ENCODE results near the gene TSPAN4.

The TSPAN4 gene

GRCh38 chr11:893008-893654 is 50.5 kb downstream of the TSPAN4 start:
- Histone ChIP-seq H3K36me3 (ENCODE audit: control insufficient read depth, insufficient read depth, low read length) (no peaks in the 10 kb centered on the region), H3K4me2 (ENCODE audit: low read length) (no peak overlapping the region), H4K8ac (ENCODE audit: low read depth, low read length) (no peak overlapping the region), H4K5ac (ENCODE audit: low read length) (no peak overlapping the region), H3K4ac (ENCODE audit: low read depth, low read length) (no peak overlapping the region), H3K4me3 (ENCODE audit: low read length) (no peak overlapping the region), H3K56ac (ENCODE audit: low read length) (no peak overlapping the region), H3K23ac (ENCODE audit: low read length) (no peak overlapping the region), H2BK15ac (replicated peaks; ENCODE audit: low read depth) (no peak overlapping the region), H2AK5ac (ENCODE audit: low read length) (no peak overlapping the region), H2BK120ac (ENCODE audit: low read depth, low read length) (no peak overlapping the region), H3K4me1 (ENCODE audit: control insufficient read depth, low read depth, low read length) (no peaks in the 10 kb centered on the region), H3K27me3 (ENCODE audit: insufficient read depth, low read length, poor library complexity) (no peaks in the 10 kb centered on the region), H3K79me2 (ENCODE audit: control insufficient read depth, insufficient read depth, low read length) (no peaks in the 10 kb centered on the region), H3K18ac (ENCODE audit: low read length) (no peak overlapping the region), H3K9ac (ENCODE audit: low read length) (no peak overlapping the region), H3K27ac (ENCODE audit: low read depth, low read length) (no peak overlapping the region), H2BK5ac (ENCODE audit: low read length) (no peak overlapping the region), H3K79me1 (ENCODE audit: low read length) (no peaks in the 10 kb centered on the region)
- no CpG with 5 or more reads among the region's 13 CpGs for WGBS (ENCODE audit: extremely low coverage, insufficient coverage, low lambda C conversion rate)
- DNase-seq, result no peak

GRCh38 chr11:894575-895201 is 52.0 kb downstream of the TSPAN4 start:
- Histone ChIP-seq H3K4ac (ENCODE audit: low read depth, low read length) (no peak overlapping the region), H2AK5ac (ENCODE audit: low read length) (no peak overlapping the region), H2BK5ac (ENCODE audit: low read length) (no peak overlapping the region), H3K79me1 (ENCODE audit: low read length) (no peaks in the 10 kb centered on the region), H3K23ac (ENCODE audit: low read length) (no peak overlapping the region), H3K18ac (ENCODE audit: low read length) (no peak overlapping the region), H3K27ac (ENCODE audit: low read depth, low read length) (no peak overlapping the region), H3K79me2 (ENCODE audit: control insufficient read depth, insufficient read depth, low read length) (no peaks in the 10 kb centered on the region), H3K27me3 (ENCODE audit: insufficient read depth, low read length, poor library complexity) (no peaks in the 10 kb centered on the region), H2BK120ac (ENCODE audit: low read depth, low read length) (no peak overlapping the region), H3K36me3 (ENCODE audit: control insufficient read depth, insufficient read depth, low read length) (peaks cover 2% of the 10 kb centered on the region), H3K9ac (ENCODE audit: low read length) (no peak overlapping the region), H3K56ac (ENCODE audit: low read length) (no peak overlapping the region), H3K4me1 (ENCODE audit: control insufficient read depth, low read depth, low read length) (no peaks in the 10 kb centered on the region), H3K4me2 (ENCODE audit: low read length) (no peak overlapping the region), H4K5ac (ENCODE audit: low read length) (no peak overlapping the region), H3K4me3 (ENCODE audit: low read length) (no peak overlapping the region), H4K8ac (ENCODE audit: low read depth, low read length) (no peak overlapping the region), H2BK15ac (replicated peaks; ENCODE audit: low read depth) (no peak overlapping the region)
- DNase-seq, result no peak
- no CpG with 5 or more reads among the region's 12 CpGs for WGBS (ENCODE audit: extremely low coverage, insufficient coverage, low lambda C conversion rate)

GRCh38 chr11:895331-896110 is 52.9 kb downstream of the TSPAN4 start:
- Histone ChIP-seq H3K18ac (ENCODE audit: low read length) (no peak overlapping the region), H3K4me3 (ENCODE audit: low read length) (no peak overlapping the region), H3K4me1 (ENCODE audit: control insufficient read depth, low read depth, low read length) (no peaks in the 10 kb centered on the region), H4K8ac (ENCODE audit: low read depth, low read length) (no peak overlapping the region), H3K27ac (ENCODE audit: low read depth, low read length) (no peak overlapping the region), H3K56ac (ENCODE audit: low read length) (no peak overlapping the region), H2BK5ac (ENCODE audit: low read length) (no peak overlapping the region), H3K23ac (ENCODE audit: low read length) (no peak overlapping the region), H3K9ac (ENCODE audit: low read length) (no peak overlapping the region), H3K79me2 (ENCODE audit: control insufficient read depth, insufficient read depth, low read length) (no peaks in the 10 kb centered on the region), H4K5ac (ENCODE audit: low read length) (no peak overlapping the region), H2AK5ac (ENCODE audit: low read length) (no peak overlapping the region), H2BK120ac (ENCODE audit: low read depth, low read length) (no peak overlapping the region), H3K27me3 (ENCODE audit: insufficient read depth, low read length, poor library complexity) (no peaks in the 10 kb centered on the region), H3K36me3 (ENCODE audit: control insufficient read depth, insufficient read depth, low read length) (peaks cover 2% of the 10 kb centered on the region), H2BK15ac (replicated peaks; ENCODE audit: low read depth) (no peak overlapping the region), H3K4ac (ENCODE audit: low read depth, low read length) (no peak overlapping the region), H3K79me1 (ENCODE audit: low read length) (no peaks in the 10 kb centered on the region), H3K4me2 (ENCODE audit: low read length) (no peak overlapping the region)
- DNase-seq, result no peak
- whole genome bisulfite sequencing (ENCODE audit: extremely low coverage, insufficient coverage, low lambda C conversion rate), result no CpG with 5 or more reads among the region's 26 CpGs

- no peak overlapping the region for H3K4me3 ChIP-seq (ENCODE audit: low read length)
- H3K27ac ChIP-seq (ENCODE audit: low read depth, low read length), result no peak overlapping the region
- no CpG with 5 or more reads among the region's 17 CpGs for WGBS (ENCODE audit: extremely low coverage, insufficient coverage, low lambda C conversion rate)
Measured at GRCh38 chr11:897253-898142, 54.8 kb downstream of the TSPAN4 start.

GRCh38 chr11:898143-898511 is 55.5 kb downstream of the TSPAN4 start:
- H2BK15ac ChIP-seq (replicated peaks; ENCODE audit: low read depth), result no peak overlapping the region
- H3K4me2 ChIP-seq (ENCODE audit: low read length), result no peak overlapping the region
- H3K4me1 ChIP-seq (ENCODE audit: control insufficient read depth, low read depth, low read length), result no peaks in the 10 kb centered on the region
- WGBS (ENCODE audit: extremely low coverage, insufficient coverage, low lambda C conversion rate), result no CpG with 5 or more reads among the region's 10 CpGs
- H2BK5ac ChIP-seq (ENCODE audit: low read length), result no peak overlapping the region
- H3K56ac ChIP-seq (ENCODE audit: low read length), result no peak overlapping the region
- H4K5ac ChIP-seq (ENCODE audit: low read length), result no peak overlapping the region
- no peak overlapping the region for H3K23ac ChIP-seq (ENCODE audit: low read length)
- H3K18ac ChIP-seq (ENCODE audit: low read length), result no peak overlapping the region
- no peak overlapping the region for H3K4me3 ChIP-seq (ENCODE audit: low read length)
- H3K79me2 ChIP-seq (ENCODE audit: control insufficient read depth, insufficient read depth, low read length), result no peaks in the 10 kb centered on the region
- H4K8ac ChIP-seq (ENCODE audit: low read depth, low read length), result no peak overlapping the region
- H3K9ac ChIP-seq (ENCODE audit: low read length), result no peak overlapping the region
- H2AK5ac ChIP-seq (ENCODE audit: low read length), result no peak overlapping the region
- no peaks in the 10 kb centered on the region for H3K27me3 ChIP-seq (ENCODE audit: insufficient read depth, low read length, poor library complexity)
- H2BK120ac ChIP-seq (ENCODE audit: low read depth, low read length), result no peak overlapping the region
- no peak overlapping the region for H3K4ac ChIP-seq (ENCODE audit: low read depth, low read length)
- DNase-seq, result peak; percentile 73
- H3K79me1 ChIP-seq (ENCODE audit: low read length), result no peaks in the 10 kb centered on the region
- no peak overlapping the region for H3K27ac ChIP-seq (ENCODE audit: low read depth, low read length)
- peaks cover 10% of the 10 kb centered on the region for H3K36me3 ChIP-seq (ENCODE audit: control insufficient read depth, insufficient read depth, low read length)

More at GRCh38 chr11:897253-898142, 54.8 kb downstream of the TSPAN4 start:
- Histone ChIP-seq H3K56ac (ENCODE audit: low read length) (no peak overlapping the region), H3K9ac (ENCODE audit: low read length) (no peak overlapping the region), H2BK15ac (replicated peaks; ENCODE audit: low read depth) (no peak overlapping the region), H3K79me2 (ENCODE audit: control insufficient read depth, insufficient read depth, low read length) (no peaks in the 10 kb centered on the region), H3K18ac (ENCODE audit: low read length) (no peak overlapping the region), H3K27me3 (ENCODE audit: insufficient read depth, low read length, poor library complexity) (no peaks in the 10 kb centered on the region), H2AK5ac (ENCODE audit: low read length) (no peak overlapping the region), H2BK120ac (ENCODE audit: low read depth, low read length) (no peak overlapping the region), H3K79me1 (ENCODE audit: low read length) (no peaks in the 10 kb centered on the region), H3K4ac (ENCODE audit: low read depth, low read length) (no peak overlapping the region), H4K8ac (ENCODE audit: low read depth, low read length) (no peak overlapping the region), H3K36me3 (ENCODE audit: control insufficient read depth, insufficient read depth, low read length) (peaks cover 6% of the 10 kb centered on the region), H4K5ac (ENCODE audit: low read length) (no peak overlapping the region), H3K4me2 (ENCODE audit: low read length) (no peak overlapping the region), H3K23ac (ENCODE audit: low read length) (no peak overlapping the region), H2BK5ac (ENCODE audit: low read length) (no peak overlapping the region), H3K4me1 (ENCODE audit: control insufficient read depth, low read depth, low read length) (no peaks in the 10 kb centered on the region)
- DNase-seq, result no peak

Data from mesendoderm (in vitro differentiated cells).